GM21360 (cell line): Measurements from ENCODE around the gene CCDC70.
"Not testable (repeated sequence)": the region's sequence is repeated elsewhere in the genome, so short reads cannot be mapped to it uniquely, and the experiment has no call there.

Experiments used
- ATAC-seq: cut with Tn5 transposase; IDR thresholded peaks from one replicate; pipeline ENCODE4 v1.9.1; 2021; ENCODE audit warnings: mild to moderate bottlenecking, moderate library complexity; ENCODE audit not compliant: unreplicated experiment

CCDC70 gene

DNA sequence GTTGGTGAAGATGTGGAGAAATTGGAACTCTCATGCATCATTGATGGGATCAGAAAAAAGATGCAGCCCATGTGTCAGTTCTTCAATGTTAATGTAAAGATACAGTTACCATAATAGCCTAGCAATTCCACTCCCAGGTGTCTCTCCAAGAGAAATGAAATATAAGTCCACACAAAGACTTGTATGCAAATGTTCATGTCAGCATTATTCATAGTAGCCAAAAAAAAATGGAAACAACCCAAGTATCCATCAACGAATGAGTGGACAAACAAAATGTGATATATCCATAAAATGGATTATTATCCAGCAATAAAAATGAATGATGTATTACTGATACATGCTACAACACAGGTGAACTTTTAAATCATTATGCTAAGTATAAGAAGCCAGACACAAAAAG is 38.7 kb downstream of the CCDC70 start:
- no peak for ATAC-seq

DNA sequence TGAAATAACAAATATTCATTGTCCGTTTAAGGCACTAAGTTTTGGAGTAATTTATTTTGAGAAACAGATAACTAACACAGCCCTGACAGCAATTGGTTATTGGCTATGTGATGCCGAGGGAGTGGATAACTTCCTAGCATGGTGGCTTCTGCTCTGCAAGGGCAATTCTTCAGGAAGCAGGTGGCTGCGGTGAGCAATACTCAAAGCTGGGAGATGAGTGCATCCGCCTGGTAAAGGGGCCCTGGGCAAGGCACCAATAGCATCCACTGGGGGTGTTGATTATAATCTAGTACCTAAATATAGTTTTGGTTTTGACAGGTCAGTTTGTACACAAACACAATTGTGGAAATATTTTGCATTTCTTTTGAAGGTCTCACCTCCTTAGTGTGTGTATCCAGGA is 41.0 kb downstream of the CCDC70 start:
- no peak for ATAC-seq

DNA sequence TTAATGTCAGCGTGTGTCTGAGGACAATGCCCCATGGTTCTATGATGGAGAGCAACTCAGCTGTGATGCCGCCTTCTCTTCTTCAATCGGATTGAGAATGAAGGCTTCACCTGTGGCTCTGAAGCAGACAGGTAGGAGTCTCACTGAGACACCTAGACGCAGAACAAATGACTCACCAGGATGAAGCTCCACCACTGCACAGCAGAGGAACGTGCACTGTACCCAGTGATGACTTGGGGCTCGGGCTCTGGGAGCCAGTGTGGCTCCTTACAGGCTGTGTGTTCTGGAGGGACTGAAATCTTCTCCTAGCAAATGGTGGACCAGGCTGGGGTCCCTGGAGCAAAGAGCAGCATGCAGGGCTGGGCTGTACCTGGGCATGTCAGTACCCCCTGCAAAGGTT is 44.0 kb downstream of the CCDC70 start:
- ATAC-seq: no peak

DNA sequence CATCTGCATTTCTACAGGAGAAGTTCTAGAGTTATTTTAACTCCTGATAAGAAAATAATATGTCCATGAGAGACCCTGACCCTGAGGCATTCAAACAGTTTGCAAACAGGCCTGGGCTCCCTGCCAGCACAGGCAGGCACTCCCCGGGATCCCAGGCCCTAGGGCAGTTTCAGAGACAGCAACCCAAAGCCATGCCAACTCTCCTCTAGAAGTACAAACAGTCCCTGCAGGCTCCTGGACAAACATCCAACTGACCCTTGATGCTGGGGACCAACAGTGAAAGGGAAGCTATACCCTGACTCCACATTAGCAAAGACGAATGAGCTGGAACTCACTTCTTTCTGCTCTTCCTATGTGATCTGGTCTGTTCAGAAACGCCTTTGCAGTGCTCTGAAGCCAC is 44.8 kb downstream of the CCDC70 start:
- ATAC-seq: no peak

DNA sequence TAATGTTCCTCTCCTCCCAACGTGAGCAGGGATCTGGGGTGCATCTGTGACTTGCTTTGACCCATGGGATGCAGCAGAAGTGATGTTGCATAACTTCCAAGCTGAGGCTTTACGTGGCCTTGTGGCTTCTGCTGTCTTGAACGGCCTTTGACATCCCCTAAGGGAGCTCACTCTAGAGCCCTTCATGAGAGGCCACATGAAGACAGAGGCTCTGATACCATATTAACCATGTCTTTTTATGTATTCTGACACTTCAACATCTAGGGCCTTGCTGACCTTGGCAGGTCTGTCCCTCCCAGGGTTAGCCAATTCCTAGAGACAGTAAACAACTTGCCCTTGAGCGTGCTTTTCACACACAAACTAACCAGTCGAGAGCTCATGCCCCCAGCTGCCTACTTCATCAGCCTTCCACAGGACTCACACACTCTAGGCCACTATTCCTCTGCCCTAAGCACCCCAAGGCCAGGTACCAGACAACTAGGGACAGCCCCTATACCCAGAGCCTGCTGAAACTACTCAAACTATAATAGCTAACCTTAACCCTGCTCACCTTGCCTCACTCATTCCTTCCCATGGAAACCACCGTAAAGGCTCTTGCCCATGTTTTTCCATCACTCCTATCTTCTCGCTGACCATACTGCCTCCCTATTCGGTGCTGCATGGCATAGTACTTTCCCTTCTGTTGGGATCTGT is 45.4 kb downstream of the CCDC70 start:
- no peak for ATAC-seq

DNA sequence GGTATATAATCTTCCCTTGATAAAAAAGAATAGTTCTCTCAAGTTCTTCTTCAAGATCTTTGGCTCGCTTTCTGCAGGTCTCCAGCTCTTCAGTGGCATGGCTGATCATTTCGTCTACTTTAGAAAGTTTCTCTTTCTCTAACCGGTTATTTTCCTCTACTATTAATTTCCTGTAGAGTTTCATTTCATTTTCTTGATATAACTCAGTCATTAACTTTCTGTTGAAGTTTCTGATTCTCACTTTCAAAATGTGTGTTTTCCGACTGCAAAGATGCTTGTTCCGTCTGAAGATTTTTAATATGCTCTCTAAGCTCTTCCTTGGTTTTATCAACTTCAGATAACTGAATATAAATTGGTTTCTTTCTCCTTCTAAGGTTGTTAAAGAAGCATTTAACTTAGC is 47.5 kb downstream of the CCDC70 start:
- ATAC-seq: not testable (repeated sequence)

DNA sequence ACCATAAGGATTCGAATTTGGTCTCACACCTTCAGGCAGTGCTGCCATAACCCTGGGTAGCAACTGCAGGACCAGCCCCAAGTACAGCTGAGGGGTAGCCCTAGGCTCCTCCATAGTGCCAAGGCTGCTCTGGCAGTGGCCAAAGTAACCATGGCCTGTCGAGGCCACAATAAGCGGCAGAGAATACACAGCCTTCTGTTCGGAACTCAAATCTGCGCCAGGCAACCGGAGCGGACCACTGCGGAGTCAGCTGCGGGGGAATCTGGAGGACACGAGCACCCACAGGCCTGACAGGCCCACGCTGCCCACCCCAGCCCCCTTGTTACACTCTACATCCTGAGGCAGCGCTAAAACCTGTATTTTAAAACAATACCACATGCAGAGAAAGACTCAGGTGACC is 48.7 kb downstream of the CCDC70 start:
- ATAC-seq: no peak

DNA sequence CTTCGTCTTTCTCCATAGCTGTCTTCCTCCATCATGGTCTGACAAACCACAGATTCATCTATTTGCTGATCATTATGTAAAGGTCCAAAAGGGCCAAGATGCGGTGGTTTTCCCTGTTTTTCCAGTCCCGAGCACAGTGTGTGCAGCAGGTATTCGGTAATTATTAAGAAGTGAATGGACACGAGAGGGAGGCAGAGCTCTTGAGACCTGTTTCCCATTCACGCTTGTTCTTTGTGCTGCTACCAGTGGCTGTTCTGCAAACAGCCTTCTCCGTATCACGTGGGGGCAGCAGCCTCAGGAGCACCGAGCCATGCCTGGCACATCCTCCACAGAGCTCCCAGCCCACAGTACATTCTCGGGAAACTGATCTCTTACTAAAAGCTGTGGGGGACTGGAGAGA is 50.3 kb downstream of the CCDC70 start:
- no peak for ATAC-seq

DNA sequence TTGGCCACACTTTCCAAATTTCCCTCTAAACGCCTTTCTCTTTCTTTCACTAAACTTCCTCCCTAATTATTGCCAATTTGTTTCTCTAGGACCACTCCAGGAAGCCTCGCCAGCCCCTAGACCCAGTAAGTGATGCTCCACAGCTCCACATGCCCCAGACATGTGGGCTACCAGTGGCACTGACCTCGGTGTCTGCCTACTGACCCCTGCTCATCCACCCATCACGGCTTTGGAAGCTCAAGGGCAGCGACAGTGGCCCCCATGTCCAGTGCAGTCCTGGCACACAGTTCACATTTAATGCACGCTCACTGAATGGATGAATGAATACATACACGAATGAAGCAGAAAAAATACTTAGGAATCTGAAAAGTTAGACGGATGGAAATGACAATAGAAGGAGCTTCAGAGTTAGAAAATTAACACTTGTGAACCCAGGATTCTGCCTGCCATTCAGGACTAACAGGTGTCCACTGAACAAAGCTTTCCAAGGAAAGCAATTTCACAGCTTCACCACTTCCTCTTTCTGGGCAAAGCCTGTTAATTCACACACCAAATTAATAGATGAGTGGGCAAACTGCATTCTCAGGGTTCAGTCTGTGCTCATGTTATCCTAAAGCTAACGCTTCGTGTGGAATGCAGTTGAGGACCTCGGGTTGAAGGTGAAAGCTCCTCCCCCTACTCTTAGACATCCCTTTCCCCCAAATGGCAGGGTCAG is 50.9 kb downstream of the CCDC70 start:
- ATAC-seq: no peak

DNA sequence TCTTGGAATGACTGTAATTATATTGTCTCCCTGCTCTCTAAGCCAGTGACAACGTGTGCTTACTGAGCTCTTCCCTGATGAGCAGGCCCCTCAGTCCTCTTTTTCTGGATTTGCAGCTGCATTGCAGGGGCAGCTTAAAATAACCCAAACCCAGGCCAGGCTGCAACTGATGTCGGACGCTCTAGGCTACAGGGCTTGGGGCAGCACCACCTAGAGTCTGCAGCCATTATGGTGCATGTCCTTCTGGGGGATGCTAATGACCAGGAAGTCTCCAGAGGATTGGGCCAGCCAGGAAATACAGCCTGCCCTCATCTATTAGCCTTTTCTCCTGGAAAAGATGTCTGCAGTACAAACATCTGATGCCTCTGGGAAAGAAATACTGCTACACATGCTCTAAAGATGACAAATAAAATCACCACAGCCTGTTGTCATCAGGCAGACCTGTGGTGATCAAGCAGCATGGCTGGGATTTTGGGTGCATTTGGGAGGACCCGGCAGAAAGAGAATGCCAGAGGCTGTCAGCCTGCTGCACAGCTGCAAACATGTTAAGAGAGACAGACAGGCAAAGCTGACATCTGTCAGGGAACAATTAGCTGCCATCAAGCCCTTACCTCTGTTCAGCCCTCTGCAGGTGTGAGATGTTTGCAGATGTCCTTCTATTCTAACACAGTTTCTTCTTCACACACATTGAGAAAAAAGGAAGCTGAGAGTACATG is 51.8 kb downstream of the CCDC70 start:
- no peak for ATAC-seq

DNA sequence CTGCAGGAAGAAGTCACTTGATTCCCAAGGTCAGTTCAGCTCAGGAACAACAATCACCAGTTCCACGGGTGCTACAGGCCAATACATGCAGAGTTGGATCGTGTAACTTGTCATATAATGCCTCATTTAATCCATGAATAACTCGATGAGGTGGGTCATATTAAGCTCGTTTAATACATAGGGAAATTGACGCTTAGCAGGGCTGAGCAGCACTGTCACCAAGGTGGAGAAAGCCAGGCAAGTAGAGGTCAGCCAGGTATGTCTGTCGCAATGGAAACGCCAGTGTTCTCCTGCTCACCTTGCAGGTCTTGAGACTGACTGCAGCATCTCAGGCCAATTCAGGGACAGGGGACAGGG is 52.3 kb downstream of the CCDC70 start:
- ATAC-seq: no peak
